Transverse colon (tissue), 4 donors: ENCODE data around the gene SDS.

ENCODE experiments used
- CTCF ChIP-seq, 5 experiments: fragments of 200-600 bp in 3 of 5; fragments of 450-650 bp in 2 of 5; sonication (generic) in 3 of 5; IDR thresholded peaks; 1 replicate in 2 of 5; 2 replicates in 3 of 5; pipeline ENCODE4 v1.5.1; 2016 to 2017; ENCODE audit warnings: antibody characterized with exemption in 5 of 5, inconsistent platforms in 3 of 5, mild to moderate bottlenecking in 2 of 5, moderate library complexity in 1 of 5
- POLR2AphosphoS5 ChIP-seq, 3 donors: sonication (generic); formaldehyde crosslinking; IDR thresholded peaks; one replicate each; pipeline ENCODE4 v1.6.1; 2016; ENCODE audit warnings: antibody characterized with exemption in 3 of 3

DNA sequence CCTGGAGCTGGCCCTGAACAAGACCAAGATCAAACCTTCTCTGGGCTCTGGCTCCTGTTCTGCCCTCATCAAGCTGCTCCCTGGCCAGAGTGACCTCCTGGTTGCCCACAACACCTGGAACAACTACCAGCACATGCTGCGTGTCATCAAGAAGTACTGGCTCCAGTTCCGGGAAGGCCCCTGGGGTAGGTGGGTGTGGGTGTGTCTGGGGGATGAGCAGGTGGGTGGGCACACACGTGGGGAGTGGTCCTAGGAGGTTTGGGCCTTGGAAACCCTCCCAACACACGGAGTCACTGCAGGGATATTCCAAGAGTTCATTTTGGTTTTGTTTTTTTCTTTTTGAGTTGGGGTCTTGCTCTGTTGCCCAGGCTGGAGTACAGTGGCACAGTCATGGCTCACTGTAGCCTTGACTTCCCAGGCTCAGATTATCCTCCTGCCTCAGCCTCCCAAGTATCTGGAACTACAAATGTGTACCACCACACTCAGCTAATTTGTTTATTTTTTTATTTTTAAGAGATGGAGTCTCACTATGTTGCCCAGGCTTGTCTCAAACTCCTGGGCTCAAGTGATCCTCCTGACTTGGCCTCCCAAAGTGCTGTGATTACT lies 28.8 kb downstream of the SDS start:
- TF ChIP-seq CTCF (IDR thresholded peaks at IDR 0.05) (no peak), POLR2AphosphoS5 (IDR thresholded peaks at IDR 0.05) (no peak)
